ENCODE results near the gene LRRC72. TPM values are rescaled to one million over a fixed set of nuclear protein-coding genes. Genes with fewer than 3 reads are reported as not detected.
"Not testable (repeated sequence)": the region's sequence is repeated elsewhere in the genome, so short reads cannot be mapped to it uniquely, and the experiment has no call there.

LRRC72 gene
- total RNA-seq, 1 experiment from 2014 or later, result not detected

GRCh38 chr7:16594676-16595075 lies 68.1 kb downstream of the LRRC72 start:
- DNase-seq, result no peak
- Histone ChIP-seq H2BK12ac (ENCODE audit: insufficient read length, low read depth, low read length) (no peak overlapping the region), H2BK20ac (ENCODE audit: low read depth, low read length, poor library complexity, severe bottlenecking) (no peak overlapping the region), H2BK5ac (ENCODE audit: insufficient read length, low read length) (no peak overlapping the region), H3T11ph (ENCODE audit: low read length) (no peak overlapping the region), H3K23me2 (ENCODE audit: insufficient read length, low read depth, low read length, poor library complexity, severe bottlenecking) (no peaks in the 10 kb centered on the region), H4K5ac (ENCODE audit: insufficient read length, low read depth, low read length) (no peak overlapping the region), H3K56ac (ENCODE audit: insufficient read length, low read depth, low read length) (no peak overlapping the region), H3K27ac (ENCODE audit: insufficient read length, low read depth, low read length) (no peak overlapping the region), H2AFZ (ENCODE audit: low read length) (no peak overlapping the region), H3K79me1 (ENCODE audit: insufficient read depth, low read depth, low read length, poor library complexity, severe bottlenecking) (no peaks in the 10 kb centered on the region), H2BK15ac (ENCODE audit: low read depth, low read length) (no peak overlapping the region), H3K27me3 (ENCODE audit: insufficient read depth, low read length) (no peaks in the 10 kb centered on the region), H3K79me2 (ENCODE audit: insufficient read depth, low read length) (no peaks in the 10 kb centered on the region), H3K4ac (ENCODE audit: low read depth, low read length) (no peak overlapping the region), H3K18ac (ENCODE audit: insufficient read length, low read depth, low read length) (no peak overlapping the region), H3K4me2 (ENCODE audit: insufficient read depth, insufficient read length, low read length) (no peak overlapping the region), H2BK120ac (ENCODE audit: low read depth, low read length, poor library complexity, severe bottlenecking) (no peak overlapping the region), H3K9me3 (ENCODE audit: control insufficient read depth, low read depth, low read length) (no peaks in the 10 kb centered on the region), H4K91ac (ENCODE audit: insufficient read length, low read depth, low read length) (no peak overlapping the region), H3K9ac (ENCODE audit: extremely low read depth, insufficient read length, low read length) (no peak overlapping the region), H2AK5ac (ENCODE audit: insufficient read length, low read length) (no peak overlapping the region), H3K4me1 (ENCODE audit: insufficient read depth, low read length) (no peaks in the 10 kb centered on the region), H4K8ac (replicated peaks; ENCODE audit: insufficient read length, low read depth, low read length) (no peak overlapping the region), H3K14ac (ENCODE audit: insufficient read depth, low read length) (no peak overlapping the region), H4K20me1 (ENCODE audit: control insufficient read depth, insufficient read depth, insufficient read length) (no peaks in the 10 kb centered on the region), H3K23ac (ENCODE audit: insufficient read length, low read depth, low read length) (no peak overlapping the region)
- no peaks in the 10 kb centered on the region for H3K9me3 Mint-ChIP-seq
- no peak overlapping the region for H3K27ac Mint-ChIP-seq
- no peak for TF ChIP-seq CTCF (conservative IDR thresholded peaks at IDR 0.05)
- WGBS (ENCODE audit: extremely low coverage, insufficient read length, low lambda C conversion rate), result no CpG with 5 or more reads among the region's 1 CpG
- no peaks in the 10 kb centered on the region for H3K36me3 Mint-ChIP-seq (ENCODE audit: insufficient read depth in 1 of 3, low read depth in 3 of 3)
- H3K4me3 Mint-ChIP-seq, result no peak overlapping the region
- peaks cover 13 to 16% of the 10 kb centered on the region in 2 experiments for H3K4me1 Mint-ChIP-seq
- H3K27me3 Mint-ChIP-seq (ENCODE audit: low read depth), result no peaks in the 10 kb centered on the region

DNA sequence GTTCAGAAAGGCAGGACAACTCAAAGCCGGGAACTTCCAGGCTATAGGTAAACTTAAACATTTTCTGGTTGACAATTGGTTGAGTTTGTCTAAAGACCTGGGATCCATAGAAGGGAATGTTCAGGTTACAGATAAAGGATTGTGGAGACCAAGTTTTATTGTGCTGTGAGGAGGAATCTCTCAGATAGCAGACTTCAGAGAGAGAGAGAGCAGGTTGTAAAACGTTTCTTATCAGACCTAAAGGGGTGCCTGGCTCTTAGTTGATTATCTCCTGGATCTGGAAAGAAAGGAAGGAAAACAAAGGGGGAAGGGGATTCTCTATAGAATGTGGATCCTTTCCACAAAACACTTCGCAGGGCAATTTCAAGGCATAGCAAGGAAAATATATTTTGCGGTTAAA lies 69.0 kb downstream of the LRRC72 start:
- not testable (repeated sequence) for H3K27me3 ChIP-seq (ENCODE audit: insufficient read depth, low read length); H4K5ac ChIP-seq (ENCODE audit: insufficient read length, low read depth, low read length); H3K18ac ChIP-seq (ENCODE audit: insufficient read length, low read depth, low read length); H3K27me3 Mint-ChIP-seq (ENCODE audit: low read depth); H3K4me2 ChIP-seq (ENCODE audit: insufficient read depth, insufficient read length, low read length); H3K27ac Mint-ChIP-seq; H3K4me1 ChIP-seq (ENCODE audit: insufficient read depth, low read length); H4K91ac ChIP-seq (ENCODE audit: insufficient read length, low read depth, low read length); H2BK12ac ChIP-seq (ENCODE audit: insufficient read length, low read depth, low read length); H2BK20ac ChIP-seq (ENCODE audit: low read depth, low read length, poor library complexity, severe bottlenecking); H4K20me1 ChIP-seq (ENCODE audit: control insufficient read depth, insufficient read depth, insufficient read length); H2BK15ac ChIP-seq (ENCODE audit: low read depth, low read length); H2AK5ac ChIP-seq (ENCODE audit: insufficient read length, low read length); H3K79me1 ChIP-seq (ENCODE audit: insufficient read depth, low read depth, low read length, poor library complexity, severe bottlenecking); H3K23ac ChIP-seq (ENCODE audit: insufficient read length, low read depth, low read length); H3K4ac ChIP-seq (ENCODE audit: low read depth, low read length); H3T11ph ChIP-seq (ENCODE audit: low read length); H3K23me2 ChIP-seq (ENCODE audit: insufficient read length, low read depth, low read length, poor library complexity, severe bottlenecking); DNase-seq; H3K9me3 Mint-ChIP-seq; H2BK5ac ChIP-seq (ENCODE audit: insufficient read length, low read length); H4K8ac ChIP-seq (replicated peaks; ENCODE audit: insufficient read length, low read depth, low read length); H3K9ac ChIP-seq (ENCODE audit: extremely low read depth, insufficient read length, low read length); H2AFZ ChIP-seq (ENCODE audit: low read length); H2BK120ac ChIP-seq (ENCODE audit: low read depth, low read length, poor library complexity, severe bottlenecking); H3K4me3 Mint-ChIP-seq; H3K27ac ChIP-seq (ENCODE audit: insufficient read length, low read depth, low read length); H3K9me3 ChIP-seq (ENCODE audit: control insufficient read depth, low read depth, low read length); H3K79me2 ChIP-seq (ENCODE audit: insufficient read depth, low read length); H3K14ac ChIP-seq (ENCODE audit: insufficient read depth, low read length); H3K56ac ChIP-seq (ENCODE audit: insufficient read length, low read depth, low read length); H3K36me3 Mint-ChIP-seq (ENCODE audit: insufficient read depth in 1 of 3, low read depth in 3 of 3)
- H3K4me1 Mint-ChIP-seq, result peaks cover 13 to 16% of the 10 kb centered on the region in 2 experiments
- no CpG with 5 or more reads among the region's 4 CpGs for WGBS (ENCODE audit: extremely low coverage, insufficient read length, low lambda C conversion rate)
